Right lobe of liver (tissue), 6 donors: ENCODE measurements around the gene ENPP5. TPM values are rescaled to one million over a fixed set of nuclear protein-coding genes. Genes with fewer than 3 reads are reported as not detected.
"Not testable (repeated sequence)": the region's sequence is repeated elsewhere in the genome, so short reads cannot be mapped to it uniquely, and the experiment has no call there.

ENCODE experiments used
- ATAC-seq, 4 donors: fragments of 200-7000 bp; cut with Tn5 transposase; one replicate each; pipeline ENCODE4 v1.9.1; 2020; ENCODE audit warnings: mild to moderate bottlenecking in 4 of 4, moderate library complexity in 4 of 4
- DNase-seq, 3 donors: peaks; one replicate each; pipeline ENCODE4 v3.0.0-alpha.2; 2020
- H3K27ac ChIP-seq, 3 donors: fragments of 200-600 bp; one replicate each; pipeline ENCODE4 v1.8.0; 2022
- H3K27me3 ChIP-seq, 2 donors: fragments of 200-600 bp; one replicate each; pipeline ENCODE4 v1.8.0; 2022
- H3K36me3 ChIP-seq, 4 donors: fragments of 200-600 bp; sonication (generic) in 1 of 4; one replicate each; pipeline versions ENCODE4 v1.5.1 to v1.8.0; 2017 to 2022; ENCODE audit warnings: control low read depth in 1 of 4
- H3K4me1 ChIP-seq, 4 donors: fragments of 200-600 bp; sonication (generic) in 1 of 4; one replicate each; pipeline versions ENCODE4 v1.5.1 to v1.8.0; 2017 to 2022; ENCODE audit warnings: control low read depth in 1 of 4
- H3K4me3 ChIP-seq, 3 donors: fragments of 200-600 bp; one replicate each; pipeline ENCODE4 v1.8.0; 2022
- H3K9me3 ChIP-seq, 4 donors: fragments of 200-600 bp; sonication (generic) in 1 of 4; one replicate each; pipeline versions ENCODE4 v1.5.1 to v1.8.0; 2017 to 2022; ENCODE audit warnings: control low read depth in 1 of 4
- POLR2A ChIP-seq: fragments of 450-650 bp; IDR thresholded peaks from one replicate; pipeline ENCODE4 v1.6.1; 2017; ENCODE audit warnings: antibody characterized with exemption, mild to moderate bottlenecking
- WGBS: methylation state at CpG from one replicate; pipeline ENCODE4 v1.1.6; 2018; ENCODE audit warnings: low coverage, low lambda C conversion rate; ENCODE audit not compliant: insufficient coverage; ENCODE audit errors: missing lambda C conversion rate; 5-methylcytosine and 5-hydroxymethylcytosine counted together
- intact Hi-C, 2 donors: fragments of 100-400 bp; cut with DNase I; formaldehyde crosslinking; loops; one replicate each; pipeline versions ENCODE4 v1.11.2 to v1.14.1; 2022
- total RNA-seq, 6 experiments: library from RNA; depleted of rRNA in 2 of 6; stranded (reverse); fragments of >200 nt in 2 of 6; fragmentation: NEBNext Ultra II Directional in 3 of 6; extraction: Animal tissue kit (Norgen Biotek cat#: 25700) in 3 of 6; gene quantifications; one replicate each; pipeline versions ENCODE4 v1.1.0 to v1.2.4, GENCODE V29; 2016 to 2023
- TF ChIP-seq, protein P1 (sequence below), 4 donors: fragments of 200-600 bp in 3 of 4; fragments of 450-650 bp in 1 of 4; IDR thresholded peaks; one replicate each; pipeline versions ENCODE4 v1.5.1 to v1.8.0; 2016 to 2022; ENCODE audit warnings: antibody characterized with exemption in 4 of 4, mild to moderate bottlenecking in 2 of 4
- donor health status: DM: no; HTN: yes; CAD: no.
- donor health status: DM: no; HTN: no; CAD: no.
- donor health status: DM: no; HTN: no; CAD: no.
- donor health status: DM: no; HTN: yes; CAD: no.
- donor health status: DM: no; HTN: yes; CAD: no.

The ENPP5 gene
- total RNA-seq, 6 experiments from 2014 or later = 0.13 to 1.4 (median 0.34) TPM

DNA sequence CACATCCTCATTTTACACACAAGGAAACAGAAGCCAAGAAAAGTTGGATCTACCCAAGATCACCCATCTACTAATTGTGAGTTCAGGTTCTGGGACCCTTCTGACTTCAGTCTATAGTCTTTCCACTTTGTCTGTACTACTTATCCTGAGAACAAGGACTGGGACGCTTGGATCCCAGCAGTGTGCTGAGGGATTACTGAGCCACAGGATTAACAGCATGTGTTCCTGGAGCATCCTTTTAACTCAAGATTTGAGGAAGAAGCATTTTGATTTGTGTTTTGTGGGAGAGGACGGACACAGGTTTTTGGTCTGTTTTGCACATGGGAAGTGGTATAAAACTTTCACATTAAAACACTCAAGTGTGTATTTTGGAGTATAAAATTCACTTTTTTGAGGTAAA, 36.6 kb downstream of the ENPP5 start:
- Histone ChIP-seq H3K4me1 (peaks cover 0 to 8% (median 0%) of the 10 kb centered on the region in 4 donors), H3K4me3 (no peak overlapping the region), H3K27me3 (no peaks in the 10 kb centered on the region), H3K27ac (no peak overlapping the region), H3K9me3 (no peaks in the 10 kb centered on the region), H3K36me3 (no peaks in the 10 kb centered on the region)
- WGBS = 88% methylated on average over 2 of the region's 2 CpGs
- TF ChIP-seq, protein P1, sequence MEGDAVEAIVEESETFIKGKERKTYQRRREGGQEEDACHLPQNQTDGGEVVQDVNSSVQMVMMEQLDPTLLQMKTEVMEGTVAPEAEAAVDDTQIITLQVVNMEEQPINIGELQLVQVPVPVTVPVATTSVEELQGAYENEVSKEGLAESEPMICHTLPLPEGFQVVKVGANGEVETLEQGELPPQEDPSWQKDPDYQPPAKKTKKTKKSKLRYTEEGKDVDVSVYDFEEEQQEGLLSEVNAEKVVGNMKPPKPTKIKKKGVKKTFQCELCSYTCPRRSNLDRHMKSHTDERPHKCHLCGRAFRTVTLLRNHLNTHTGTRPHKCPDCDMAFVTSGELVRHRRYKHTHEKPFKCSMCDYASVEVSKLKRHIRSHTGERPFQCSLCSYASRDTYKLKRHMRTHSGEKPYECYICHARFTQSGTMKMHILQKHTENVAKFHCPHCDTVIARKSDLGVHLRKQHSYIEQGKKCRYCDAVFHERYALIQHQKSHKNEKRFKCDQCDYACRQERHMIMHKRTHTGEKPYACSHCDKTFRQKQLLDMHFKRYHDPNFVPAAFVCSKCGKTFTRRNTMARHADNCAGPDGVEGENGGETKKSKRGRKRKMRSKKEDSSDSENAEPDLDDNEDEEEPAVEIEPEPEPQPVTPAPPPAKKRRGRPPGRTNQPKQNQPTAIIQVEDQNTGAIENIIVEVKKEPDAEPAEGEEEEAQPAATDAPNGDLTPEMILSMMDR (IDR thresholded peaks at IDR 0.05) = no peak
- no peak for TF ChIP-seq POLR2A
- no peak for ATAC-seq
- DNase-seq = no peak
- intact Hi-C loops = no loop called here

DNA sequence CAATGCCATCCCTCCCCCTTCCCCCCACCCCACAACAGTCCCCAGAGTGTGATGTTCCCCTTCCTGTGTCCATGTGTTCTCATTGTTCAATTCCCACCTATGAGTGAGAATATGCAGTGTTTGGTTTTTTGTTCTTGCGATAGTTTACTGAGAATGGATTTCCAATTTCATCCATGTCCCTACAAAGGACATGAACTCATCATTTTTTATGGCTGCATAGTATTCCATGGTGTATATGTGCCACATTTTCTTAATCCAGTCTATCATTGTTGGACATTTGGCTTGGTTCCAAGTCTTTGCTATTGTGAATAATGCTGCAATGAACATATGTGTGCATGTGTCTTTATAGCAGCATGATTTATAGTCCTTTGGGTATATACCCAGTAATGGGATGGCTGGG, 39.5 kb downstream of the ENPP5 start:
- H3K36me3 ChIP-seq, intact Hi-C loops, H3K9me3 ChIP-seq, H3K4me3 ChIP-seq, DNase-seq, ATAC-seq, H3K27ac ChIP-seq, H3K27me3 ChIP-seq: not testable (repeated sequence)
- WGBS = 100% methylated on average over 1 of the region's 1 CpG
- H3K4me1 ChIP-seq = peaks cover 0 to 14% (median 0%) of the 10 kb centered on the region in 4 donors

DNA sequence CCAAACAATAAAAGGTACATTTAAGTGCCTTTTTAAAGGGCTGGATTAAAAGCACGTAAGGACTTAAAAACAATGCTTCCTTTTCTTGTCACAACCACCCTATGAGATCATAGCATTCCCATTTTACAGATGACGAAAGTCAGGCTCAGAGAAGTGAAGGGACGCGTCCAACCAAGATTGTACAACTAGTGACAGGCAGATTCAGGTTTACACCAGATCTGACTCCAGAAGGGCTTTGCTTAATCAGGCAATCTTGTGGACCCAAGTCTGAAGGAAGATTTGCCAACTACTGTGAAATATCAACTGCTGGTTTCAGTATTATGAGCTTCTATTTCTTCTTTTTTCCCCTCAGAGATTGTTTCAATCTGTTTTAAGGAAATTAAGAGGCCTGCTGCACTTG, 40.1 kb downstream of the ENPP5 start:
- DNase-seq = no peak
- TF ChIP-seq POLR2A = no peak
- TF ChIP-seq, protein P1 (IDR thresholded peaks at IDR 0.05) = no peak
- Histone ChIP-seq H3K4me1 (peaks cover 0 to 20% (median 0%) of the 10 kb centered on the region in 4 donors), H3K36me3 (no peaks in the 10 kb centered on the region), H3K9me3 (no peaks in the 10 kb centered on the region), H3K4me3 (peak overlapping the region; percentile 69 to 76 (median 74)), H3K27ac (peak overlapping the region in 1 of 3 donors; percentile 68), H3K27me3 (no peaks in the 10 kb centered on the region)
- 55% methylated on average over 3 of the region's 4 CpGs for WGBS
- peak in 1 of 4 donors; percentile 3 for ATAC-seq
- intact Hi-C loops = no loop called here

DNA sequence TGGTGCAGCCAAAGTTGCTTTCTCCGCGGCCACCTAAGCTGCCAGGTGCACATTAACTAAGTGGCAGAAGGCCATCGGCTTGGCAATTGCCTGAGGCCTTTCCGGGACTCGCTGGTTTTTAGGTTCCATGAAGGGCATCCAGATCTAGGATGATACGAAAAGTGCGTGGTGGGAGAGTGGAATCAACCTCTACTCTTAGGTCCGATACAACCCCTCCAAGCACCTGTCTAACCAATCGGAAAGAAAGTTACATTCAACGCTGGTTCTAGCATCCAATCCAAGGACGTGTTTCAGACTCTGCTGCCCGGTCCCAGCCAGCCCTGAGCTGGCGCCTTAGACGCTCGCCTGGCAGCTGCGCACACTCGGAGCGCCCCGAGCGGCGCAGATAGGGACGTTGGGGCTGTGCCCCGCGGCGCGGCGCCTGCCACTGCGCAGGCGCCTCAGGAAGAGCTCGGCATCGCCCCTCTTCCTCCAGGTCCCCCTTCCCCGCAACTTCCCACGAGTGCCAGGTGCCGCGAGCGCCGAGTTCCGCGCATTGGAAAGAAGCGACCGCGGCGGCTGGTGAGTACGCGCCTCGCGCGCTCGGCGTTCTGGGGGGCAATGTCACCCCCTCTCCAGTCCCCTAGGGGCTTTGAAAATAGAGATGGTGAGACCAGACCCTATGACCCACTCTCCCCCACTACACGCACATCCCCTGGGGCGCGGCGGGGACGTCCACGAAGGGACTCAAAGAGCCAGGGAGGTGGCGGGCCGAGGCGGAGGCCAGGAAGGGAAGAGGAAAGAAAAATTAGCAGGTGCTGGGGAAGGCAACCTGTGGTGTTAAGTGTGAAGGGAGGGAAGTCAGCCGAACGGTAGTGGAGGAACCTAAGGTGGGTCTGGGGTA, 40.9 kb downstream of the ENPP5 start, which contains the start of gene ENPP4:
Gene ENPP4, plus strand, starts transcription at position 361 of the 883 bp plus-strand sequence. CDS start 9,595 bp downstream, outside the sequence.
- Histone ChIP-seq H3K36me3 (no peaks in the 10 kb centered on the region), H3K4me3 (peak within 1 kb of the TSS; percentile 69 to 76 (median 74)), H3K9me3 (no peaks in the 10 kb centered on the region), H3K4me1 (peaks cover 0 to 23% (median 0%) of the 10 kb centered on the region in 4 donors), H3K27me3 (no peaks in the 10 kb centered on the region), H3K27ac (peak within 1 kb of the TSS; percentile 63 to 68 (median 64))
- ATAC-seq (peak; percentile 98 to 100 (median 98)), DNase-seq (peak; percentile 89 to 94 (median 91))
- WGBS = under 1% methylated on average over 22 of the region's 61 CpGs
- intact Hi-C loops = no loop called here
- TF ChIP-seq POLR2A = peak; percentile 79
- TF ChIP-seq, protein P1 (IDR thresholded peaks at IDR 0.05) = peak in 2 of 4 donors; percentile 16 to 28

GRCh38 chr6:46129291-46129628, 41.5 kb downstream of the ENPP5 start:
- Histone ChIP-seq H3K4me3 (peak overlapping the region; percentile 69 to 76 (median 74)), H3K27ac (peak overlapping the region in 1 of 3 donors; percentile 68)
- ATAC-seq = peak in 1 of 4 donors; percentile 29

More at GRCh38 chr6:46129291-46129628, 41.5 kb downstream of the ENPP5 start:
- TF ChIP-seq, protein P1 (IDR thresholded peaks at IDR 0.05) = no peak
- TF ChIP-seq POLR2A = no peak
- Histone ChIP-seq H3K36me3 (no peaks in the 10 kb centered on the region), H3K4me1 (peaks cover 0 to 23% (median 0%) of the 10 kb centered on the region in 4 donors), H3K27me3 (no peaks in the 10 kb centered on the region), H3K9me3 (no peaks in the 10 kb centered on the region)
- DNase-seq = no peak
- 3% methylated on average over 10 of the region's 10 CpGs for WGBS
- intact Hi-C loops = no loop called here
